ENCODE results near the gene G6PC3.
"Not testable (repeated sequence)": the region's sequence is repeated elsewhere in the genome, so short reads cannot be mapped to it uniquely, and the experiment has no call there.

The G6PC3 gene

DNA sequence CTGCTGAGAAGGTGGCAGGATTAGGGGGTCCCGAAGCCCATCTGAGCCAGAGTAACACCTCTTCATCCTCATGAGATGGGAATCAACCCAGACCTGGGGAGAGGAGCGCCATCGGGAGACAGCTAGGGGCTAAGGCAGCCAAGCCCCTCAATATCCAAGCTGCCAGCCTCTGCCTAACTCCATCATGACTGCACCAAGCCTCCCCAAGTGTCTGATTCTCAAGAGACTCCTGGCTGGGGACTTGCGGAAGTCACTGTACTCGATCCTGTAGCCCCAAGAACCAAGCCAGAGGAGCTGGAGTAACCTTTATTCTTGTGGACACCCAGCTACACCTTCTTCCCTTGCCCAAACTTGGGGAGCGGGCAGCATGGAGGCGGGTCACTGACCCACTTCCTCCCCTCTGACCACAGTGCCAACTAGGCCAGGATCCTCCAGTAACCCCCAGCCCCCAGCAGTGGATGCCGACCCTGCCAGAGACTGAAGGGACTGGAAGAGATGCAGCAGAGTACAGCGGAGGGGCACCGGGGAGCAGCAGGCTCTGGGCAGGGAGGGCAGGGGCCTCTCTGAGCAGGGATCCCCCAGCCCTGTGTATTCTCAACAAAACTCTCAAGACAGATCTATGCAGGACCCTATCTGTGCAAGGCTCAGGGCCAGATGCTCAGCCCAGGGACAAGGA, 39.6 kb downstream of the G6PC3 start:
- no peak for DNase-seq

DNA sequence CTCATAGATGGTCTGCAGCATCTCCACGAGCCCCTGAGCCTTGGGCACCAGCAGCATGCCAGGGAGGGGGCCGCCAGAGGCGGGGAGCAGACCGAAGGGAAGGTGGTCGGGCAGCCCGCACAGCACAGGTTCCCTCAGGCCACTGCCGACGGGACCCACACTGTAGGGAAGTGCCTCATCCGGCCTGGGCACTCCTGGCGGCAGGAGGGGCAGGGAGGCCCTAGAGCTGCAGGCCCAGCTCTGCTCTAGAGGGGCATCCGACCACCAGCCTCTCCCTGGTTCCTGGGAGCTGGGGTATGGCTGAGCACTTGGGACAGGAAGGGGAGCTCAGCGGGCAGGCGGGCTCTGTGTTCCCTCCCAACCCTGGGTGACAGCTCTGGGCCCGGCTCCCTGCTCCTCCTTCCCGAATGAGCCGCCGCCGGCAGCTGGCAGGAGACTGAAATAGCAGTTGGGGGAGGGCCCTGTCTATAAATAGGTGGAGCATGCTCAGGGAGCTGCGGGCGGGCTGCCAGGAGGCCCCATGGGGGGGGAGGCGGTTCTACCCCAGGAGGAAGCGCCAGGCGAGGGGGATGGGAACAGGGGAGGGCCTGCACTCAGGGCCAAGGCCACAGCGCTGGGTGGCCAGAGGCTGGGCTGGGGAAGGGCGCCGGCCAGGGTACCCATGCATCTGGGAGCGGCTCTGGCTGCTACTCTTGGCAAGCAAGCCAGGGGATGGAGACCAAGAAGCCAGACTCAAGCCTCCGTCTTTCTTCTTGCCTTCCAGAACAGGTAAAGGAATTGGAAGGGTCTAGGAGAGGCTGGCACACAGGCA, 40.5 kb downstream of the G6PC3 start:
- DNase-seq, result peak; percentile 89

DNA sequence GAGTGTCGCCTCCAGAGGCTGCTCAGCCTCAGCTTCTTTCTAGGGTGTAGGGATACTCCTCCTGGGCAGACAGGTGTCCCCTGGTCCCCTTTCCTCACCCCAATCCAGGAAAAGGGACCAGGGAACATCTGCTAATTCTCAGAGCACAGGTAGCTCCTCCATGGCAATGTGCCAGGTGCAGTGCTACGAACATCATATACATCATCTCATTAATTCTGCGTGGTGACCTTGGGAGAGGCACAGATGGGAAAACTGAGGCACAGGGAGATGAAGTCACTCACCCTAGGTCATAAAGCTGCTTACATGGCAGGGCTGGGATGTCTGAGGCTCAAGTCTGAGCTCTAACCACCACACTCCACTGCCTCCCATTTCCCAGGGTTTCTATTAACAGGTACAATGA, 41.2 kb downstream of the G6PC3 start:
- DNase-seq, result no peak

DNA sequence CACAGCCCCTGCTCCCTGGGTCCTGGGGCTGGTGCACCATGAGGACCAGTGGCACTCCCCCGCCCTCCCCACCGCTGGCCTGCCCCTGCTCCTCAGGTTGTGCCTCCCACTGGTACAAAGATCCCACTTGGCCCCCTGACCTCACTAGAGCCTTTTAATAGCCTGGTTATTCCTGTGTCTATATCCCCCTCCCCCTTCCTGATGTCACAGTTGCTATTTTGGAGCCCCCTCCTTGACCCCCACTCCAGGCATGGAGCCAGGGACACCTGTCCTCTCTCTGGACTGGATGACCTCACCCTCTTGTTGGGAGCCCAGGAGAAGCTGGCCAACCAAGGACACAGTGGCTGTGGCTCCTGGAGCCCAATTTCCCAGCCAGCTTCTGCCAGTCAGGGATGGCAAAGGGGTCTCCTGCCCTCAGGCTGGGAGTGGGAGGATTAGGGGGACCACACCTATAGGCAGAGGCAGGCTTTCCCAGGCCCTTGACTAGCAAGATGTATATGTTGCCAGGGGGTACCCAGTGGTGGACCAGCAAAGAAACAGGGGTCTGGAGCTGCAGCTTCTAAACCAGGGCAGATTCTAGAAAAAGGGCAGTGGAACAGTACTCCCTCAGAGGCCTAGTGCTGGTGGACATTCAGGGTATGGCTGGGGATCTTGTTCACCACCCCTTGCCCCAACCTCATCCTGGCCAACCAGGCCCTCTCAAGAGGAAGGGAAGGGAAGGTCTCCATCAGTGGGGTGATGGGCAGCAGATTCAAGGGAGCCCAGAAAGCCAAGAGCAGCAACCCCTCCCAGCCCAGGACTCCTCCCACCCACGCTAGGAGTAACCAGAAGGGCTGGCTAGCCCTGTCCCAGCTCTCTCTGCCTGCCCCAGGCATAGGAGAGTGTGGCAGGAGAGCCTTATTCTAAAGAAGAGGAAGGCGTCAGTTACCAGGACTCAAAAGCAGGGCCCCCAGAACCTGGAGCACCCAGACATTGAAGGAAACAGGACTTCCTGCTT, 42.0 kb downstream of the G6PC3 start:
- no peak for DNase-seq

DNA sequence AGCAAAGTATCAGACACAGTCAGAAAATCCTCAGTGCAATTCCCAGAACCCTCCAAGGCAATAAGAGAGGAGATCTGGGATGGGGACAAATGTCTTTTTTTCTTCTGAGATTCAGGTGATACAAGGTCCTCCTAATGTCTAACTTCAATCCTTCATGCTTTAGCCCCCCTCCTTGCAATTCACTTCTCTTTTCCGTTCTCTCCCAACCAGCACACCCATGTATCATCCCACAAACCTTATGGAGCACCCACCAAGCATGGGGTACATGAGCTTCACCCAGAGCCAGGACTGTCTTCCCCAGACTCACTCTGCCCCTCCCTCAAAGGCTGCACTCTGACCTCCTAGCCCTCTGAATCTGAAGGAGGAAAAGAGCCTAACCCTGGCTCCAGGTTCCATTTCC, 42.8 kb downstream of the G6PC3 start:
- no peak for DNase-seq

DNA sequence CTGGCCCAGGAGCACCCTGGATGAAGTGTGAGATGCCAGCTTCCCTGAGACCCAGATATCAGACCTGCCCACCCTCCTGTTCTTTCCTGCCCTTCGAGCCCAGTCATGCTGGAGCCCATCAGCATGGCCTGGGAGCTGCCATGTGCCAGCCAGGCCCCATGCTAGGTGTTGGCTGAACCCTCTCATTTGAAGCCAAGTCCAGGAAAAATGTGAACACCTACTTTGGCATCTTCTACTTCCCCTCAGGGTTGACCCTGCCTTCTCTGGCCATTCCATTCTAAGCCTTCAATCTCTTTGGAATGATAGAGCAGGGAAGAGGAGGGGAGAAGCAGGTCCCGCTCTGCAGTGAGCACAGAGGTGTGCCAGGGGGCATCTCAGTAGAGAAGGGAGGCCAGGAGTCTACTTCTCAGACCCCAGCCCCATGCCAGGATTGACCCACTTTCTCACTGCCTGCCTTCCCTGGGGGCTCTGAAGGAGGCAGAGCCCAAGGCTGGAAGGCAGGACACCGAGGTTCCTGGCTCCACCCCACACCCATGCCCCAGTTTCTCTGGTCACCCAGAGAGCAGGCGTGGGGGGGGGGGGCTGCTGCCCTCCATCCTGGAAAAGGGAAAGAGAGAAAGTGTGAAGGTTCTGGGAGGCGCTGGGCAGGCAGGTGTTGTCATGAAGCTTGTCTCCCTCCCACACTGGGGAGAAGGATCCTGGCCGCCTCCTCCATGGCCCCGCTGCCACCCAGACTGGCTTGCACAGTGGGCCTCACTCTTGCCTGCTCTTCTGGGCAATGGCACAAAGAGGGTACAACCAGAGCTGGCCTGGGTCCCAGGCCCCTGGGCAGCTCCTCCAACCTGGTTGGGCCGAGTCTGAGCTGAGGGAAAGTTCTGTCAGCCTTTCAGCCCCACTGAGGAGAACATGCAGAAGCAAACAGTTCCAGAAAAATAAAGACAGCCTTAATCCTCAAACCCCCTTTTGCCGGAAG, 43.6 kb downstream of the G6PC3 start:
- no peak for DNase-seq

DNA sequence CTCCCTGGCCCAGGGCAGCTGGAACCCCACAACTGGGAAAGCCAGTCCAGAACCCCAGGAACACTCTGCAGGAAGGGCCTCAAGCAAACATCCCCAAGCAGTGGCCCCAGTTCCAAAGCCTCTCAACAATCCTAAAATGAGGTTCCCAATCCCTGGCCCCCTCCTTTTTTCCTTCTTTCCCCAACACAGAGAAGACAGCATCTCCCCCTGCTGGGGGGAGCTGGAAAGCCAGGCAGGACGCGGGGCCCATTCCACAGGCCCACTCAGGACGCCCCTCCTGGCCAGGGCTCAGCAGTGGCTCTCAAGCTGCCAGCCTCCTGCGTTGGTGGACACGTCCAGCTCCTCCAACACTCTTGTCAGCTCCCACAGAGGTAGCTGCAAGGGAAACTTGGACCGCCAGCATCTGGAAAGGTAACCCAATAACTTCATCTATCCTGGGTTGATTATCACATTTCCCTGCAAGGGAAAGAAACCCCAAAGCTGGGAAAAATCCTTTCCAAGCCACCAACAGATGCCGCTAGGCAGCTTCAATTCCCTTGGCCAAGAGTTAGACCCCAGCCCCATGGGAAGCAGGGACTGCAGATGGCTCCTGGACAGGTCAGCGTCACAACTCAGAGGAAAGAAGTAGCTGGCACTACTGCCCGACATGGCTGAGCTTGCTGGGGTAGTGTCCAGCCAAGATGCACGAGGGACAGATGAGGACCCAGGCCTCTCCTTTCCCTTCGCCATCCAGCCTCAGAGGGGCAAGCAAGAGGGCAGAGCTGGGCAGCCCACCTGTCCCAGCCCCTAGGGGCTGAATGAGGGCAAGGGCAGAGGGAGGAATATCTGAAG, 45.3 kb downstream of the G6PC3 start:
- DNase-seq, result no peak

DNA sequence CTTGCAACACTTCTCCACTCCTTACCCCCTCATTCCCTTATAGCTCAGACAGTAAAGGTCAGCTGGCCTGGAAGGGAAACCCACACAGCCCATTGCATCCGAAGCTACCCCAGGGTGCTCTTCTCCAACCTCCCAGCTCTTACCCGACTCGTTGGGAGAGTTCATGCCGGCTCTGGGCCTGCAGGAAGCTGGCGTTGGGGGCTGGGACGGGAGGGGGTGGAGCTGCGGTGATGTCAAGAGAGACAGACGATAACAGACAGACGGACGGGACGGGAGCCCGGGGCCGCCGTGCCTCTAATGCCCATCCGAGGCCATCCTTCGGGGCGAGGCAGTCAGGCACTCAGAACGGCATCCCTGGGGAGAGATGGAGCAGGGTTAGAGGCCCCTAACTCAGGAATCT, 46.8 kb downstream of the G6PC3 start:
- DNase-seq, result no peak

DNA sequence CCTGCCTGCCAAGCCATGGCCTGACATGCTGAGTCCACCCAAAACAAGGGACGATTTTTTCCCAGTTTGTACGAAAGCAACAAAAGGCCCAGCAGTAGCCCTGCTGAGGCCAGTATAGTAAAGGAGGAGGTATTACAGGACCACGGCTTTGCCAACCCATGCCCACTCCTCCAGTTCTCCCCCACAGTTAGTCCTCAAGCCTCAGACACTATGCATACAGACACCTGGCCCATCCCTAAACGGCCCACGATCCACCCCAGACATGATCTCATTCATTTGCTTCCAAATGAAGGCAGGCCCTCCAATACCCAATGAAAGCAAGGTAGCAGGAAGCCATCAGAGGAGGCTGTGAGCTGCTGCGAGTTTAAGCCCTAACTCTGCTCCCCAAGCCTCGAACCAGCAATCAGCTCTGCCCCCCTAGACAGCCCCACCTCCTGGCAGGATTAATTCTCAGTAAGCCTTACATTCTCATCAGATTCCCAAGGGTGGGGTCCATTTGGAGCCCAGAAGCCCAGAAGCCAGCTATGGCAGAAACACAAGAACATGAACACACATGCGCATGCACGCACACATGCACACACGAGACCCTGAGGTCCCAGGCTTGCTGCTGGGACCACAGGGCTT, 48.0 kb downstream of the G6PC3 start:
- DNase-seq, result no peak

DNA sequence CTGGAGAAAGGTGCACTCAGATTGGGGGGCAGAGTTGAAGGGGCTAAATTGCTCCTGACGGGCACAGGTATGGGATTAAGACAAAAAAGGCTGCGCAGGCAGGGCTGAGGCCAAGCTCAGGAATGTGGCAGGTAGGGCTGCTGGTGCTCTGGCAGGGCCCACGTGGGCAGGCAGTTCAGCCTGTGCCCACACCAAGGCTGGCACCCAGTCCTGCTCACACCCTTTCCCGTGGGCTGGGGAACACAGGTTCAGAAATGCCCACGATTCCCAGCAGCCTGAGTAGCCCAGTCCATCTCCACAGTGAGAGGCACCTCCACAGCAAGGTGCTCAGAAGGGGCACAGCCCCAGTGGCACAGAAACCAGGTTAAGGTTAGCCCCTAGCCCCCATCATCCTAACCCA, 48.5 kb downstream of the G6PC3 start:
- DNase-seq, result no peak

DNA sequence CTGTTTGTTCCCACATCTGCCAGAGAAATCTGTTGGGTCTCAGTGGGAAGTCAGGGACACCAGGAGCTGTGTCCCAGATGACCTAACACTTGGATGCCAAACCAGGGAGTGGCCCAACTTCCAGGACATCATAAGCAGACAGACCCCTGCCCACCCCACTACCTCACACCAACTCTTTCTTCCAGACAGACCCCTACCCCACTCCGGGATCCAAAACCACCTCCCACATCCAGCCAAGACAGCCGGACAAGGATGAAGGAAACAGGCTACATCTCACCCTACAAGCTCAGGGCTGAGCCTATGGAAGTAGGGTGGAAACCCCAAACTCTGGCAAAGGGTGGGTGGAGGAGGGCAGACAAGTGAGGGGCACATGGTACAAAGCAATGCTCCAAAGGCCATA, 49.3 kb downstream of the G6PC3 start:
- no peak for DNase-seq

DNA sequence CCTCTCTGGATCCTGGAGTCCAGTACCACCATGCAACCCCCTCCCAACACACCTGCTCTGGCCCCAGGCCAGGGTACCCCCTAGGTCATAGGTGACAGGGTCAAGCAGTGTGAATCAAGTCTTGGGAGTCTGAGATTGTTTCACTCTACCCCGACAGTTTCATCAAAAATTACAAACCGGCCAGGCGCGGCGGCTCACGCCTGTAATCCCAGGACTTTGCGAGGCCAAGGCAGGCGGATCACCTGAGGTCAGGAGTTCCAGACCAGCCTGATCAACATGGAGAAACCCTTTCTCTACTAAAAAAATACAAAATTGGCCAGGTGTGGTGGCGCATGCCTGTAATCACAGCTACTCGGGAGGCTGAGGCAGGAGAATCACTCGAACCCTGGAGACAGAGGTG, 49.7 kb downstream of the G6PC3 start:
- not testable (repeated sequence) for DNase-seq

DNA sequence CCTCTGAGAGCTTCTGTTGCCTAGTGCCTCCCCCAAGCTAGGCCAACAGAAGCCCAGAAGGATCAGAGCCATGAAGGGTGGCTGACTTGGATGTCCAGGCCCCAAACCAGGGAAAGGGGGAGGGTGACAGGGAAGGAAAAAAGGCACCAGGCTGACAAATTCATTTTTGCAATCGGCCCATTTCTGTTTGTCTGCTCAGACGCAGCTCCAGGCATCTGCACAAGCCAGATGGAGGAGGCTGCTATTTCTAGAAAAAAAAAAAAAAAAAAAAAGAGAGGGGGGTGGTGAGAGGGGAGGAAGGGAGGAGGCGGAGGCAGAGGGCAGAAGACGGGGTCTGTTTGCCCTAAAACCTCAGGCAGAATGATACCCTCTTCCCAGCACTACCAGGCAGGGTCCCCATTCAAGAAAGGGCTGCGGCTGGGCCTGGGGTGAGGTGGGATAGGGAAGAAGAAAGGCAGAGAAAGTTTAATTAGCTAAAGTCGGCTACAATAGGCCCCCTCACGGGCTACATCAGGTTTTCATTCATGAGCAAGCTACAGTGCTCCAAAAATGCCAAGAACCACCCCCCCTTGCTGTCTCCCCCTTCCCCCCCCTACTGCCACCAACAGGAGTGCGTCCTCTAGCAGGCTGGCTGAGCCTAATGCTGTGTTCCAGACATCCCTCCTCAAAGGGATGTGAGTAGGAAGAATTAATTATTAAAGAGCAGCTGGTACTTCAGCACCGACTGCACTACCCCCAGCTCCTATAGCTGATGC, 50.5 kb downstream of the G6PC3 start:
- DNase-seq, result no peak

DNA sequence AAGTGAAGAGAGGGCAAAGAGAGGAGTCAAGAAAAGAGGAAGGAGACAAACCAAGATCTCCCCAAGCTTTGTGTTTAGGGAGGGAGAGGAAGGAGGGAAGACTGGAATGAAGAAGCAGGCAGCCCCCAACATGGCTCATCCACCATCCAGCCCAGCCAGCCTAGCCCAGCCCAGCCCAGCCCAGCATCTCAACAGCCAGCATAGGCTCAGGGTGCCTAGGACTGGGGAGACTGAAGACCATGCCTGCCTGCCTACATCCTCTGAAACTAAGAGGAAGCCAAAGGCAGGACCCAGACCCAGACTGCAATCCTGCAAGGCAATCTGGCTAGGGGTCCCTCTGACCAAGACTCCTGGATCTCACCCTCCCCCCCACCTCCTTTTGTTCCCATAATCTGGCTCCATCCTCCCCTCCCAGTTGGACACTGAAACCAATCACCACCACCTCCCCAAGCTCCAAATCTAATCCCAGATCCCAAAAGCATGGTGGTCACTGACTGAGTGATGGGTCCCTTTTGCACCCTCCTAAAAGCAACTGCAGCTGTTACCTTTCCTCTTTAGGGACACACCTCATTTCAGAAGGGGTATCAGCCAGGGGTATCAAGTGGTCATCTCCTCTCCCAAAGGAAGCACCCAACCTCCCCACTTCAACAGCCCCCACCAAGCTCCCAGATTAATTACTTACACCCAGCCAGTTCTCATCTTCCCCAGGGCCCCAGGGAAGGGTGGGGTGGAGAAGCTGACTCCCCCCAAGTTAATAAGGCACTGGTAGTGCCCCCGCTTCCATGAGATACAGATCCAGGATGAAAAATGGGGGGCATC, 51.7 kb downstream of the G6PC3 start:
- DNase-seq, result no peak

DNA sequence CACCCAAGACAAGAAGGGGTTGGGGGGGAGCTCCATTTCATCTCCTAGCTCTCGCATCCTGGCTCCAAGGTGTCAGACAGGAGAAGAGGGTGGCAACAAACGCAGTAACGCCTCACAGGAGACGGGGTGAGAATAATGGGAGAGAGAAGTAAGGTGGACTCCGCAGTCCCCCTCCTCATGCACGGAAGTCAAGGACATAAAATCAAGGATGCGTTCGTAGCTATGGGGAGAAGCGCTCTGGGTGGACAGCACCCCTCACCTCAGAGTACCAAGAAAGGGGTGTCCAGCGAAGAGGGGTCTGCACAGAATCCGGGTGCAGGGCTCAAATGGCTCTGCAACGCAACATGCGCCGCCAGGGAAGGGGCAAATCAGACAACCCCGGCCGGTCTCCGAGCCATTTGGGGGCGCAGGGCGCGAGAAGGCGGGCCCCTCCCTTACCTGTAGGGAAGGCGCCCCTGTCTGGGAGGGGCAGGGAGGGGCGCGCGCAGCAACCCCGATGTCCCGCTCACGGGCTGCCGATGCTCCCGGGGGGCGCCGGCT, 52.4 kb downstream of the G6PC3 start:
- no peak for DNase-seq

DNA sequence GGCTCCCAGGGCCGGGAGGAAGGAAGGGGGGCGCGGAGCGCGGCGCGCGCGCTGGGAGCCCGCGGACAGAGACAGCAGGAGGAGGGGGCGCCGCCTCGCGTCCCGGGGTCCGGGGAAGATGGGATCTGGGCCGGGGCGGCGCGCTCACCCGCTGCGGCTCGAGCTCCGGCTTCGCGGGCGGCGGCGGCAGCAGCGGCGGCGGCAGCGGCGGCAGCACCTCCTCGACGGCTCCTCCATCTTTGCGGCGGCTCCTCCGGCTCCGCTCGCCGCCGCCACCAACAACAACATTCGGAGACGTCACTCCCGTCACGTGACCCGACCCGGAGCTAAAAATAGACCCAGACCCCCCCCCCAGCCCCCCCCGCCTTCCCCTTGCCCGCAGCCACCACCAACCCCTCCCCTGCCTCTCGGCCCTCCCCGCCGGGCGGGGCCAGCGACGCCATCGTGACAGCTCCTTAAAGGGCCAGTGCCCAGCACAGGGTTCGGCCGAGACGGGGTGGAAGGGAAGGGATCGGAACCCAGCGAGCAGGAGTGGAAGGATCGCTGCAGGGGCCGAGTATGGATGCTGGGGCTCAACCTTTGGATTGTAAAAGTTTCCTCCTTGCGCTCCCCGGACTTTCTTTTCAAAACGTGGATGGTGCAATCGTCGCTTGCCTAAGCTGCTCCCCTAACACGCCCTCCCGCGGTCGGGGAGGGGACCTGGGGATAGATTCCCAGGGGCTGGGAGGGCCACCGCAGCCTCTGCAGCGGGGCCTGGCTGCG, 53.0 kb downstream of the G6PC3 start, which contains the start of gene HDAC5:
TSS of gene HDAC5 (minus strand) at position 286 of the 762 bp plus-strand sequence. CDS start 6,126 bp downstream, outside the sequence.
- peak; percentile 85 for DNase-seq

DNA sequence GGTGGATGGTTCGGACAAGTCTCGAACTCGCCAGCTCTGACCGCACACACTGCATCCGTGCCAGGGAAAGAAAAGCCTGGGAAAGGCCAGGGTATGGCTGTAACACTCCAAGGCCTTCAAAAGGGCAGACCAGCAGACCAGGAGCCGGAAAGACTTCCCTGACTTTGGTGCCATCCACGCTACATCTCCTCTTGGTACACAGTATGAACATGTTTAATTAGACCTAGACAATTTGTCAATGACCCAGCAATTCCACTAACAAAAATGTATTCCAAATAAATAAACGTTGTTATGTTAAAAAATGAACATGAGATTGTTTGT, 53.5 kb downstream of the G6PC3 start:
- no peak for DNase-seq

All from DMS79 treated with DMSO at 0.1 percent for 48 hours (cell line).